GM23248 (cell line): Measurements from ENCODE around the gene TMEM259.

ENCODE experiments used
- EZH2 ChIP-seq: fragments of 200-600 bp; sonication (generic); IDR thresholded peaks from 2 replicates; pipeline ENCODE4 v1.6.1; 2018; ENCODE audit warnings: antibody characterized with exemption, mild to moderate bottlenecking; ENCODE audit not compliant: insufficient read depth, poor library complexity, severe bottlenecking
- EZH2phosphoT487 ChIP-seq: fragments of 200-600 bp; sonication (generic); IDR thresholded peaks from 2 replicates; pipeline ENCODE4 v1.6.1; 2018; ENCODE audit warnings: antibody characterized with exemption, moderate library complexity, mild to moderate bottlenecking, low read depth; ENCODE audit not compliant: insufficient read depth

DNA sequence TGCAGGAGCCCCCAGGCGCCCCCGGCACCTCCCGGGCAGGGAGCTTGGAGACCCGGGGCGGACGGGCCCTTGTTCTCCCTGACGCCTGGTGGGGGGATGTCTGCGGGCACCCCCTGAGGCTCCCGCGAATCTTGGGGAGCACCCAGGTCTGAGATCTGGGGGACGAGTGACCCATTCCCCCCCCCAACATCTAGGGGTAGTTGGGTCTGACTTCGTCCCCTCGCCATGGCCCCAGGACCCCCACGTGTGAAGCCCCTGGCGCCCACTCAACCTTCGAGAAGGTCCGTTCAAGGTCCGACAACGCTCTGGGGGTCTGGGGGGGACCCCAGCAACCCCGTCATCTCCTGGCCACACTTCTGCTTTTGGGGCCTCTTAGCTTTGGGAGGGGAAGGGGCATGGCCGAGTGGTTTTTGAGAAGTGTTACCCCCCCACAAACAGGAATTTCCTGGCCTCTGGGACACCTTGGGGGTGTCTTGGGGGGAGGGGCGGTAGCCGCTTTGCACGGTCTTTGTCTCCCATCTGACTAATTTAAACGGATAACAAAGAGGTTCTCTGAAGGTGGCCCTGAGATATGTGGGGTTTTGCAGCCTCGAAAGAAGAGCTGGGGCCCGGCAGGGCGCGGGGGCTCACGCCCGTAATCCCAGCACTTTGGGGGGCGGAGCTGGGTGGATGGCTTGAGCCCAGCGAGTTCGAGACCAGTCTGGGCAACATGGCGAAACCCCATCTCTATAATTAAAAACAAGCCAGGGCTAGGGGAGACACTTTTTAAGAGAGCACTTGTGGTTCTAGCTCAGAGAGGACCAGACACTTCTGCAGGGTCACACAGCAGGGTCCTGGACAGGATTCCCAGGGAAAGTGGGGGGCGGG, 6.1 kb upstream of the TMEM259 start:
- TF ChIP-seq EZH2 (no peak), EZH2phosphoT487 (no peak)
